ENCODE results near the gene RASGRF1. TPM values are rescaled to one million over a fixed set of nuclear protein-coding genes. Genes with fewer than 3 reads are reported as not detected.

RASGRF1 gene
- total RNA-seq, 1 experiment from 2014 or later, result not detected

DNA sequence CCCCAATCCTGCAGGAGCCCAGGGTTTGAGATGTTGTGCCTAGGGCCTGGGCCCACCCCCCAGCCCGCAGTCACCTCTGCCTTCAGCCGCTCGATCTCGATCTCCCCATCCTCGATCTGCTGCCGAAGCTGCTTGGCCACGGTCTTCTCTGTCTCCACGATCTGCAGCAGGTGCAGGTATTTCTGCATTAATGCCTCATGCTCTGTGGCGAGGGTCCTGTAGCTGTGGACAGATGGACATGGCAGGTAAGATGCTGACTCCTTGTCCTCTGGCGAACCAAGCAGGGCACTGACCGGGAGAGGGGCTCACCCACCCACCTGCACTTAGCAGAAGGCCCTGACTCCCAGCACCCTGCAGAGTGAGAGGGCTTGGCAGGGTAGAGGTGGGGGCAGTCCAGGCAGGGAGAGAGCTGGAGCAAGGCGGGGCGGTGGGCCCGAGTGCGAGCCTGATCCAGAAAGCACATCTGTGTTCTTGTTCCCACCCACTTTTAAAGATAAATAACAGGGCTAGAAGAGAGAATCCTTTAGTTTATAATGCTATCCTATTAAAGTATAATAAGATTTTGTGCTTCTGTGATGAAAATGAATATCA is 32.2 kb downstream of the RASGRF1 start:
- H3K4me1 ChIP-seq (ENCODE audit: insufficient read depth, low read length), result no peaks in the 10 kb centered on the region
- no peak overlapping the region for H3K9ac ChIP-seq (ENCODE audit: low read length)
- ChIA-PET CTCF (no interaction called here), POLR2A (ENCODE audit: unreplicated experiment) (no interaction called here)
- DNase-seq (no peak), ATAC-seq (no peak)
- H3K4me3 ChIP-seq (ENCODE audit: low read length), result no peak overlapping the region
- H3K36me3 ChIP-seq (ENCODE audit: low read depth, low read length), result no peaks in the 10 kb centered on the region
- no peaks in the 10 kb centered on the region for H3K9me3 ChIP-seq (ENCODE audit: low read length)
- H3K79me2 ChIP-seq (ENCODE audit: low read length), result no peaks in the 10 kb centered on the region
- H2AFZ ChIP-seq (ENCODE audit: low read length), result no peak overlapping the region
- peaks cover 62% of the 10 kb centered on the region for H3K27me3 ChIP-seq (ENCODE audit: low read length)
- no peaks in the 10 kb centered on the region for H3K9me2 ChIP-seq (replicated peaks; ENCODE audit: low read length)
- intact Hi-C loops (cut with micrococcal nuclease), result no loop called here
- TF ChIP-seq, protein P1, sequence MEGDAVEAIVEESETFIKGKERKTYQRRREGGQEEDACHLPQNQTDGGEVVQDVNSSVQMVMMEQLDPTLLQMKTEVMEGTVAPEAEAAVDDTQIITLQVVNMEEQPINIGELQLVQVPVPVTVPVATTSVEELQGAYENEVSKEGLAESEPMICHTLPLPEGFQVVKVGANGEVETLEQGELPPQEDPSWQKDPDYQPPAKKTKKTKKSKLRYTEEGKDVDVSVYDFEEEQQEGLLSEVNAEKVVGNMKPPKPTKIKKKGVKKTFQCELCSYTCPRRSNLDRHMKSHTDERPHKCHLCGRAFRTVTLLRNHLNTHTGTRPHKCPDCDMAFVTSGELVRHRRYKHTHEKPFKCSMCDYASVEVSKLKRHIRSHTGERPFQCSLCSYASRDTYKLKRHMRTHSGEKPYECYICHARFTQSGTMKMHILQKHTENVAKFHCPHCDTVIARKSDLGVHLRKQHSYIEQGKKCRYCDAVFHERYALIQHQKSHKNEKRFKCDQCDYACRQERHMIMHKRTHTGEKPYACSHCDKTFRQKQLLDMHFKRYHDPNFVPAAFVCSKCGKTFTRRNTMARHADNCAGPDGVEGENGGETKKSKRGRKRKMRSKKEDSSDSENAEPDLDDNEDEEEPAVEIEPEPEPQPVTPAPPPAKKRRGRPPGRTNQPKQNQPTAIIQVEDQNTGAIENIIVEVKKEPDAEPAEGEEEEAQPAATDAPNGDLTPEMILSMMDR (conservative IDR thresholded peaks at IDR 0.05; ENCODE audit: low read depth, low read length), result no peak
- no peak for TF ChIP-seq EZH2 (IDR thresholded peaks at IDR 0.05; ENCODE audit: low read length, unreplicated experiment)
- no peak for TF ChIP-seq EZH2phosphoT487 (IDR thresholded peaks at IDR 0.05; ENCODE audit: borderline replicate concordance, low read length)
- no peaks in the 10 kb centered on the region for H3F3A ChIP-seq (ENCODE audit: low read length, unreplicated experiment)
- no peak overlapping the region for H3K27ac ChIP-seq (ENCODE audit: low read length)
- H4K20me1 ChIP-seq (ENCODE audit: low read length), result no peaks in the 10 kb centered on the region
- no TSS peak for BruUV-seq (replicated peaks)
- H3K4me2 ChIP-seq (ENCODE audit: low read length), result no peak overlapping the region

DNA sequence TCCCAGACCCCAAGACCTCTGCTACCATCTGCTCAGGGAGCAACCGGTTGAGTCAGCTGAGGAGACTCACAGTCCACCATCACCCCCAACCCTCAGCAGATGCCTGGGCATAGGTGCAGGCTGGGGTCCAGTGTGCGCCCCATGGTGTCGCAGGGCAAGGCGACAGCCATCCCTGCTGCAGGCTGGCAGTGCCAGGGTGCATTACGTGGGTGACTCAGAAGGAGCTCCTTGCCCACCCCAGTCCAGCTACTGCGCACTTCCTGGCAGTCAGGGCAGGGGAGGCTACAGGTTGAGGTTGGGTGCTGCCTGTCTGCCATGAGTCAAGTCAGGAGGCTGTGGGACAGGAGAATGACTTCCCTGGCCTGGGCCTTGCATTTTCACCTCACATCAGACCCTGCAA is 33.5 kb downstream of the RASGRF1 start:
- H3K4me1 ChIP-seq (ENCODE audit: insufficient read depth, low read length), result no peaks in the 10 kb centered on the region
- no peaks in the 10 kb centered on the region for H3K9me2 ChIP-seq (replicated peaks; ENCODE audit: low read length)
- no peaks in the 10 kb centered on the region for H3F3A ChIP-seq (ENCODE audit: low read length, unreplicated experiment)
- H3K4me2 ChIP-seq (ENCODE audit: low read length), result no peak overlapping the region
- H3K9ac ChIP-seq (ENCODE audit: low read length), result no peak overlapping the region
- no peak overlapping the region for H3K4me3 ChIP-seq (ENCODE audit: low read length)
- no peak for DNase-seq
- no TSS peak for BruUV-seq (replicated peaks)
- peaks cover 59% of the 10 kb centered on the region for H3K27me3 ChIP-seq (ENCODE audit: low read length)
- ChIA-PET CTCF (no interaction called here), POLR2A (ENCODE audit: unreplicated experiment) (no interaction called here)
- H3K79me2 ChIP-seq (ENCODE audit: low read length), result no peaks in the 10 kb centered on the region
- no peak overlapping the region for H3K27ac ChIP-seq (ENCODE audit: low read length)
- no peak for ATAC-seq
- H3K9me3 ChIP-seq (ENCODE audit: low read length), result no peaks in the 10 kb centered on the region
- H2AFZ ChIP-seq (ENCODE audit: low read length), result no peak overlapping the region
- TF ChIP-seq EZH2 (IDR thresholded peaks at IDR 0.05; ENCODE audit: low read length, unreplicated experiment), result no peak
- no peak for TF ChIP-seq EZH2phosphoT487 (IDR thresholded peaks at IDR 0.05; ENCODE audit: borderline replicate concordance, low read length)
- TF ChIP-seq, protein P1 (conservative IDR thresholded peaks at IDR 0.05; ENCODE audit: low read depth, low read length), result no peak
- intact Hi-C loops (cut with micrococcal nuclease), result no loop called here
- no peaks in the 10 kb centered on the region for H4K20me1 ChIP-seq (ENCODE audit: low read length)
- H3K36me3 ChIP-seq (ENCODE audit: low read depth, low read length), result no peaks in the 10 kb centered on the region

DNA sequence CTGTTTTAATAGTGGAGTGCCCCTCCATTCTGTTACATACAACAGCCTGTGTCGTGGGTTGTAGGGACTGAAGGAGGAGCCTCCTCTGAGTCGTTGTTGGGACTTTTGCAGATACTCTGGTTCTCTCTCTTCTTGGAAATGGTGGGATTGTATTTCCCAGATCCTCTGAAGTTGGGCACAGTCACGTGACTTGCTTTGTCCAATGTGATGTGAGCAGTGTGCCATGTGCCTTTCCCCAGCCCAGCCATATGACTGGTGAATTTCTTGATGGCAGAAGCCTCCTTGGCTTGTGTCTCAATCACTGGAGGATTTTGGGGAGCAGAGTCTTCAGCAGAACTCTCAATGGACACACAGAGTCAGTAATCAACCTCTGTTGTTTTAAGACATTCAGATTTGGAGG is 36.2 kb downstream of the RASGRF1 start:
- ChIA-PET POLR2A (ENCODE audit: unreplicated experiment) (no interaction called here), CTCF (no interaction called here)
- Histone ChIP-seq H4K20me1 (ENCODE audit: low read length) (no peaks in the 10 kb centered on the region), H3K4me2 (ENCODE audit: low read length) (no peak overlapping the region), H3K79me2 (ENCODE audit: low read length) (no peaks in the 10 kb centered on the region), H3K9me3 (ENCODE audit: low read length) (no peaks in the 10 kb centered on the region), H3K27ac (ENCODE audit: low read length) (no peak overlapping the region), H3K36me3 (ENCODE audit: low read depth, low read length) (no peaks in the 10 kb centered on the region), H3K27me3 (ENCODE audit: low read length) (peaks cover 49% of the 10 kb centered on the region), H3F3A (ENCODE audit: low read length, unreplicated experiment) (no peaks in the 10 kb centered on the region), H3K4me3 (ENCODE audit: low read length) (no peak overlapping the region), H3K9ac (ENCODE audit: low read length) (no peak overlapping the region), H3K9me2 (replicated peaks; ENCODE audit: low read length) (no peaks in the 10 kb centered on the region), H3K4me1 (ENCODE audit: insufficient read depth, low read length) (no peaks in the 10 kb centered on the region), H2AFZ (ENCODE audit: low read length) (no peak overlapping the region)
- no peak for ATAC-seq
- no peak for DNase-seq
- TF ChIP-seq EZH2phosphoT487 (IDR thresholded peaks at IDR 0.05; ENCODE audit: borderline replicate concordance, low read length), result no peak
- intact Hi-C loops (cut with micrococcal nuclease), result no loop called here
- no TSS peak for BruUV-seq (replicated peaks)
